HepG2 (cell line): ENCODE results near the gene GPRC5D. TPM values are rescaled to one million over a fixed set of nuclear protein-coding genes. Genes with fewer than 3 reads are reported as not detected.

Experiments used
- ATAC-seq: fragments of 200-7000 bp; cut with Tn5 transposase; 3 replicates; pipeline ENCODE4 v1.9.1; 2020; ENCODE audit warnings: mild to moderate bottlenecking, moderate library complexity
- BruUV-seq: library from RNA; stranded (reverse); fragments of 400-500 nt; replicated peaks from 2 replicates; lab custom pipeline; 2021; lab: Mats Ljungman, UMichigan
- CTCF ChIA-PET: fragments of 300-600 bp; formaldehyde crosslinking; extraction: SDS; loops from one replicate; lab custom pipeline; 2021; ENCODE audit warnings: low total read pairs, inconsistent platforms, low intra/inter-chr PET ratio; lab: Yijun Ruan, JAX
- POLR2A ChIA-PET: fragments of 350-600 bp; sonication (Branson Sonifier 250); formaldehyde crosslinking; loops from one replicate; lab custom pipeline; 2020; ENCODE audit warnings: antibody characterized with exemption, inconsistent platforms; lab: Yijun Ruan, JAX
- DNase-seq: peaks from one replicate; pipeline ENCODE4 v3.0.0-alpha.2; 2015; ENCODE audit warnings: low spot score
- FAIRE-seq: peaks from 3 replicates; lab custom pipeline; 2011; peaks lifted over from hg19 to GRCh38; lab: Jason Lieb, UNC
- H2AFZ ChIP-seq: one replicate; pipeline ENCODE4 v1.6.1; 2011; ENCODE audit warnings: low read length, inconsistent platforms
- H3K27ac ChIP-seq: fragments of 300-600 bp; 3 replicates; pipeline ENCODE4 v1.8.0; 2011; ENCODE audit warnings: mixed run types, mild to moderate bottlenecking, mixed read lengths, low read length, inconsistent platforms; ENCODE audit not compliant: insufficient read depth; ENCODE audit errors: extremely low read length
- H3K27me3 ChIP-seq, 2 experiments: fragments of 200-600 bp in 1 of 2; 2 replicates in 1 of 2; 3 replicates in 1 of 2; pipeline versions ENCODE4 v1.6.0 to v1.8.0; 2011; ENCODE audit warnings: low read length in 2 of 2, mild to moderate bottlenecking in 2 of 2, moderate library complexity in 2 of 2, inconsistent platforms in 1 of 2; ENCODE audit not compliant: insufficient read depth in 2 of 2, control insufficient read depth in 1 of 2
- H3K36me3 ChIP-seq, 2 experiments: fragments of 200-600 bp in 1 of 2; replicated peaks in 1 of 2; 2 replicates in 1 of 2; 3 replicates in 1 of 2; pipeline versions ENCODE4 v1.5.1 to v1.8.0; 2011; ENCODE audit warnings: low read length in 2 of 2, inconsistent platforms in 1 of 2; ENCODE audit not compliant: insufficient read depth in 2 of 2, control insufficient read depth in 1 of 2
- H3K4me1 ChIP-seq: 2 replicates; pipeline ENCODE4 v1.5.1; 2012; ENCODE audit warnings: low read length, inconsistent platforms; ENCODE audit not compliant: insufficient read depth
- H3K4me2 ChIP-seq: 2 replicates; pipeline ENCODE4 v1.6.0; 2011; ENCODE audit warnings: low read depth, low read length, inconsistent platforms
- H3K4me3 ChIP-seq, 3 experiments: fragments of 200-600 bp in 1 of 3; sonication (generic), shearing (Covaris generic) in 1 of 3; replicated peaks in 1 of 3; 2 replicates each; pipeline ENCODE4 v1.5.1; 2011 to 2016; ENCODE audit warnings: low read length in 3 of 3, inconsistent platforms in 2 of 3, low read depth in 2 of 3, mild to moderate bottlenecking in 2 of 3, control low read depth in 1 of 3, mixed read lengths in 1 of 3; ENCODE audit not compliant: insufficient read depth in 1 of 3
- H3K79me2 ChIP-seq: one replicate; pipeline ENCODE4 v1.6.1; 2011; ENCODE audit warnings: low read length, inconsistent platforms; ENCODE audit not compliant: insufficient read depth
- H3K9ac ChIP-seq: 2 replicates; pipeline ENCODE4 v1.6.0; 2011; ENCODE audit warnings: mild to moderate bottlenecking, low read depth, low read length, inconsistent platforms; ENCODE audit not compliant: insufficient read depth
- H3K9me3 ChIP-seq: 2 replicates; pipeline ENCODE4 v1.5.1; 2012; ENCODE audit warnings: mild to moderate bottlenecking, low read length
- H4K20me1 ChIP-seq: 2 replicates; pipeline ENCODE4 v1.6.0; 2011; ENCODE audit warnings: inconsistent platforms, mild to moderate bottlenecking, low read length, moderate library complexity; ENCODE audit not compliant: insufficient read depth
- BATF2 ChIP-seq: sonication (generic); formaldehyde crosslinking; IDR thresholded peaks from 2 replicates; pipeline ENCODE4 v1.8.0; 2022; ENCODE audit warnings: mild to moderate bottlenecking, missing genetic modification reagents, moderate library complexity
- BRD4 ChIP-seq: sonication (generic); formaldehyde crosslinking; IDR thresholded peaks from 2 replicates; pipeline ENCODE4 v1.4.0; 2020; ENCODE audit warnings: missing genetic modification reagents
- CAMTA2 ChIP-seq: sonication (generic); formaldehyde crosslinking; IDR thresholded peaks from 2 replicates; pipeline ENCODE4 v1.4.0; 2020; ENCODE audit warnings: mild to moderate bottlenecking, missing genetic modification reagents, borderline replicate concordance
- CEBPB ChIP-seq: IDR thresholded peaks from 2 replicates; pipeline ENCODE4 v1.6.1; 2011; ENCODE audit warnings: low read depth, low read length, improper control_type of control experiment, borderline replicate concordance
- CEBPG ChIP-seq: IDR thresholded peaks from 2 replicates; pipeline ENCODE4 v1.6.1; 2016
- FOSL2 ChIP-seq: sonication (generic); formaldehyde crosslinking; IDR thresholded peaks from 2 replicates; pipeline ENCODE4 v1.4.0; 2020; ENCODE audit warnings: missing genetic modification reagents
- KDM4B ChIP-seq: sonication (generic); formaldehyde crosslinking; IDR thresholded peaks from 2 replicates; pipeline ENCODE4 v1.4.0; 2020; ENCODE audit warnings: missing genetic modification reagents
- MTA3 ChIP-seq: sonication (generic); formaldehyde crosslinking; IDR thresholded peaks from 2 replicates; pipeline ENCODE4 v1.4.0; 2020; ENCODE audit warnings: missing genetic modification reagents
- MTF1 ChIP-seq: sonication (generic); formaldehyde crosslinking; IDR thresholded peaks from 2 replicates; pipeline ENCODE4 v1.5.0; 2020; ENCODE audit warnings: missing genetic modification reagents
- MYPOP ChIP-seq: sonication (generic); formaldehyde crosslinking; IDR thresholded peaks from 2 replicates; pipeline ENCODE4 v1.8.1; 2023; ENCODE audit warnings: mild to moderate bottlenecking, moderate library complexity, missing genetic modification reagents
- NFIC ChIP-seq: IDR thresholded peaks from 2 replicates; pipeline ENCODE4 v1.6.1; 2012; ENCODE audit warnings: mild to moderate bottlenecking, low read length, inconsistent platforms
- ONECUT2 ChIP-seq: sonication (generic); formaldehyde crosslinking; IDR thresholded peaks from 2 replicates; pipeline ENCODE4 v1.4.0; 2020; ENCODE audit warnings: missing genetic modification reagents
- PBX2 ChIP-seq: IDR thresholded peaks from 2 replicates; pipeline ENCODE4 v1.6.1; 2016; ENCODE audit warnings: control low read depth
- SETDB1 ChIP-seq: sonication (generic); formaldehyde crosslinking; IDR thresholded peaks from 2 replicates; pipeline ENCODE4 v1.5.1; 2020; ENCODE audit warnings: missing genetic modification reagents, mild to moderate bottlenecking, borderline replicate concordance
- ZNF367 ChIP-seq: sonication (generic); formaldehyde crosslinking; IDR thresholded peaks from 2 replicates; pipeline ENCODE4 v1.4.0; 2020; ENCODE audit warnings: missing genetic modification reagents, borderline replicate concordance
- ZNF512B ChIP-seq: sonication (generic); formaldehyde crosslinking; IDR thresholded peaks from 2 replicates; pipeline ENCODE4 v1.5.1; 2020; ENCODE audit warnings: missing genetic modification reagents, mild to moderate bottlenecking, borderline replicate concordance
- ZNF703 ChIP-seq: sonication (generic); formaldehyde crosslinking; IDR thresholded peaks from 2 replicates; pipeline ENCODE4 v1.5.1; 2020; ENCODE audit warnings: missing genetic modification reagents, mild to moderate bottlenecking, moderate library complexity, borderline replicate concordance
- ZNF709 ChIP-seq: sonication (generic); formaldehyde crosslinking; IDR thresholded peaks from 2 replicates; pipeline ENCODE4 v1.5.0; 2020; ENCODE audit warnings: mild to moderate bottlenecking, missing genetic modification reagents
- WGBS: methylation state at CpG from one replicate; pipeline ENCODE4 v1.1.6; 2017; ENCODE audit warnings: low lambda C conversion rate; 5-methylcytosine and 5-hydroxymethylcytosine counted together
- in situ Hi-C: cut with HindIII; loops from 2 replicates; pipeline ENCODE4 v1.10.0; 2017; ENCODE audit warnings: low pct_unique_long_range_greater_than_20kb; ENCODE audit not compliant: extremely low pct_ligation_motif_present
- intact Hi-C: fragments of 100-400 bp; cut with micrococcal nuclease; formaldehyde crosslinking; loops from one replicate; pipeline ENCODE4 v1.10.0; 2022; ENCODE audit not compliant: unreplicated experiment
- polyA plus RNA-seq, 8 experiments: library from polyadenylated mRNA; depleted of rRNA in 3 of 8; stranded (reverse) in 7 of 8; unstranded in 1 of 8; fragments of >200 nt; fragmentation: Illumina TruSeq in 4 of 8; extraction: Trizol in 4 of 8; gene quantifications; 2 replicates each; pipeline versions ENCODE4 v1.2.1 to v1.2.3, GENCODE V29; 2011 to 2016; ENCODE audit warnings: low read depth in 4 of 8, missing spikeins in 1 of 8, mixed read lengths in 1 of 8; ENCODE audit not compliant: insufficient read depth in 1 of 8
- total RNA-seq, 5 experiments: library from RNA; depleted of rRNA; stranded (reverse); fragments of >200 nt; fragmentation: Illumina TruSeq; extraction: Trizol; gene quantifications; 2 replicates each; pipeline ENCODE4 v1.2.3, GENCODE V29; 2016; ENCODE audit warnings: low read depth in 1 of 5

GPRC5D gene
- total and polyA plus RNA-seq, 2 of the 13 experiments (the other 11 are each of a cell fraction or from before 2014, with no cell fraction given), result not detected

- TF ChIP-seq CEBPG (CRISPR knock-in tag) (no peak), CAMTA2 (CRISPR knock-in tag) (no peak), ZNF703 (CRISPR knock-in tag) (no peak), CEBPB (no peak), NFIC (no peak), BRD4 (CRISPR knock-in tag) (no peak), ONECUT2 (CRISPR knock-in tag) (no peak), SETDB1 (no peak), BATF2 (no peak), MYPOP (no peak)
Observed at GRCh38 chr12:12912711-12913110, 39.3 kb downstream of the GPRC5D start (continued).

- CTCF ChIA-PET, result no interaction called here
- Histone ChIP-seq H2AFZ (no peak overlapping the region), H3K4me1 (peaks cover 11% of the 10 kb centered on the region), H4K20me1 (no peaks in the 10 kb centered on the region), H3K4me2 (no peak overlapping the region), H3K9ac (no peak overlapping the region), H3K36me3 (no peaks in the 10 kb centered on the region), H3K9me3 (no peaks in the 10 kb centered on the region), H3K79me2 (no peaks in the 10 kb centered on the region), H3K27ac (no peak overlapping the region), H3K27me3 (peaks cover 1 to 4% of the 10 kb centered on the region in 2 experiments; a peak in 2 of 5 replicates), H3K4me3 (no peak overlapping the region)
- 23% methylated on average over 4 of the region's 4 CpGs for WGBS
- ATAC-seq (no peak), DNase-seq (no peak), FAIRE-seq (no peak)
- POLR2A ChIA-PET, result no interaction called here
- in situ Hi-C loops, result no loop called here
- intact Hi-C loops, result no loop called here
- BruUV-seq, result no TSS peak
- TF ChIP-seq ZNF512B (CRISPR knock-in tag) (no peak), ZNF367 (CRISPR knock-in tag) (no peak), KDM4B (no peak), ZNF709 (no peak), MTA3 (CRISPR knock-in tag) (no peak), FOSL2 (CRISPR knock-in tag) (no peak), PBX2 (CRISPR knock-in tag) (no peak), MTF1 (no peak)
Observed at GRCh38 chr12:12909995-12910420, 42.0 kb downstream of the GPRC5D start.
